Colonic mucosa (tissue), 4 donors: ENCODE measurements around the gene LCN15. TPM values are rescaled to one million over a fixed set of nuclear protein-coding genes. Genes with fewer than 3 reads are reported as not detected.

Experiments
- DNase-seq: peaks from one replicate; pipeline ENCODE4 v3.0.0-alpha.2; 2020
- H3K27ac ChIP-seq: fragments of 200-600 bp; one replicate; pipeline ENCODE4 v1.8.0; 2021
- H3K27me3 ChIP-seq: fragments of 200-600 bp; one replicate; pipeline ENCODE4 v1.8.0; 2021
- H3K36me3 ChIP-seq: fragments of 200-600 bp; one replicate; pipeline ENCODE4 v1.8.0; 2021
- H3K4me1 ChIP-seq: fragments of 200-600 bp; one replicate; pipeline ENCODE4 v1.8.0; 2021; ENCODE audit warnings: mild to moderate bottlenecking
- H3K4me3 ChIP-seq: fragments of 200-600 bp; one replicate; pipeline ENCODE4 v1.8.0; 2021
- H3K9ac ChIP-seq, 2 donors: one replicate each; pipeline ENCODE4 v1.7.0; 2013; ENCODE audit warnings: control low read depth in 2 of 2, low read depth in 2 of 2, low read length in 2 of 2
- H3K9me3 ChIP-seq: fragments of 200-600 bp; one replicate; pipeline ENCODE4 v1.8.0; 2021
- CTCF ChIP-seq: fragments of 200-600 bp; IDR thresholded peaks from one replicate; pipeline ENCODE4 v1.8.0; 2022; ENCODE audit warnings: antibody characterized with exemption, mild to moderate bottlenecking
- intact Hi-C: fragments of 100-400 bp; cut with DNase I; formaldehyde crosslinking; loops from one replicate; pipeline ENCODE4 v1.14.1; 2022
- total RNA-seq, 2 donors: library from RNA; stranded (reverse); fragmentation: NEBNext Ultra II Directional in 1 of 2; extraction: Animal tissue kit (Norgen Biotek cat#: 25700) in 1 of 2; gene quantifications; one replicate each; pipeline ENCODE4 v1.2.1, GENCODE V29; 2021
- donor health status: healthy.
- donor health status: DM: no; HTN: no; CAD: no.
- donor health status: DM: no; HTN: no; CAD: no.

LCN15 gene
- total RNA-seq, 2 donors from 2014 or later: 3.4 TPM; not detected in 1

GRCh38 chr9:136724772-136725171 is 39.5 kb downstream of the LCN15 start:
- DNase-seq: no peak

GRCh38 chr9:136723989-136724388 is 40.3 kb downstream of the LCN15 start:
- H3K9me3 ChIP-seq: no peaks in the 10 kb centered on the region
- peaks cover 10% of the 10 kb centered on the region for H3K4me1 ChIP-seq
- no peak overlapping the region for H3K4me3 ChIP-seq
- TF ChIP-seq CTCF: no peak
- DNase-seq: no peak
- H3K27ac ChIP-seq: no peak overlapping the region
- H3K27me3 ChIP-seq: no peaks in the 10 kb centered on the region
- intact Hi-C loops: no loop called here
- peaks cover 6% of the 10 kb centered on the region for H3K36me3 ChIP-seq
- peak overlapping the region in 1 of 2 donors; percentile 12 for H3K9ac ChIP-seq

More at GRCh38 chr9:136724772-136725171, 39.5 kb downstream of the LCN15 start:
- Histone ChIP-seq H3K4me3 (no peak overlapping the region), H3K9ac (no peak overlapping the region), H3K9me3 (no peaks in the 10 kb centered on the region), H3K27ac (no peak overlapping the region), H3K27me3 (no peaks in the 10 kb centered on the region), H3K36me3 (peaks cover 6% of the 10 kb centered on the region), H3K4me1 (peaks cover 10% of the 10 kb centered on the region)
- intact Hi-C loops: no loop called here
- TF ChIP-seq CTCF: no peak

DNA sequence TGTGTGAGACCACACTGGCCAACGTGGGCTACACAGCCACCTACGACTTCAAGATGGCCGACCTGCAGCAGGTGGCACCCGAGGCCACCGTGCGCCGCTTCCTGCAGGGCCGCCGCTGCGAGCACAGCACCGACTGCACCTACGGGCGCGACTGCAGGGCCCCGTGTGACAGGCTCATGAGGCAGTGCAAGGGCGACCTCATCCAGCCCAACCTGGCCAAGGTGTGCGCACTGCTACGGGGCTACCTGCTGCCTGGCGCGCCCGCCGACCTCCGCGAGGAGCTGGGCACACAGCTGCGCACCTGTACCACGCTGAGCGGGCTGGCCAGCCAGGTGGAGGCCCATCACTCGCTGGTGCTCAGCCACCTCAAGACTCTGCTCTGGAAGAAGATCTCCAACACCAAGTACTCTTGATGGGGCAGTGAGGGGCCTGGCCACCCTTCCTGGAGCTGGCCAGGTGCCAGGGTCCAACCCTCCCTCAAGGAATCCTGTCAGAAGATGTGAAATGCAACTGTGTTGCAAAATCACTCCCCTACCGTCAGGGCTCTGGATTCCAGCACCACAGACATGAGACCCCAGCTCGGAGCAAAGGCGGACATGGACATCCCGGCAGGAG is 40.8 kb downstream of the LCN15 start:
- intact Hi-C loops: no loop called here
- DNase-seq: no peak
- H3K4me3 ChIP-seq: no peak overlapping the region
- TF ChIP-seq CTCF: no peak
- H3K4me1 ChIP-seq: peaks cover 10% of the 10 kb centered on the region
- H3K27me3 ChIP-seq: no peaks in the 10 kb centered on the region
- no peak overlapping the region for H3K27ac ChIP-seq
- peaks cover 6% of the 10 kb centered on the region for H3K36me3 ChIP-seq
- peak overlapping the region in 1 of 2 donors; percentile 12 for H3K9ac ChIP-seq
- no peaks in the 10 kb centered on the region for H3K9me3 ChIP-seq

- peaks cover 10% of the 10 kb centered on the region for H3K4me1 ChIP-seq
- intact Hi-C loops: no loop called here
- H3K9me3 ChIP-seq: no peaks in the 10 kb centered on the region
- H3K4me3 ChIP-seq: no peak overlapping the region
- no peak for TF ChIP-seq CTCF
- no peak overlapping the region for H3K27ac ChIP-seq
- DNase-seq: no peak
- no peak overlapping the region for H3K9ac ChIP-seq
- no peaks in the 10 kb centered on the region for H3K27me3 ChIP-seq
- peaks cover 6% of the 10 kb centered on the region for H3K36me3 ChIP-seq
These were observed 41.4 kb downstream of the LCN15 start for GRCh38 chr9:136722969-136723356.

- no peak overlapping the region for H3K27ac ChIP-seq
These were observed 42.0 kb downstream of the LCN15 start for GRCh38 chr9:136722093-136722968.

More at GRCh38 chr9:136722093-136722968, 42.0 kb downstream of the LCN15 start:
- H3K36me3 ChIP-seq: peaks cover 6% of the 10 kb centered on the region
- no peak for TF ChIP-seq CTCF
- DNase-seq: no peak
- intact Hi-C loops: no loop called here
- H3K9me3 ChIP-seq: no peaks in the 10 kb centered on the region
- H3K4me3 ChIP-seq: no peak overlapping the region
- H3K9ac ChIP-seq: no peak overlapping the region
- peaks cover 10% of the 10 kb centered on the region for H3K4me1 ChIP-seq
- no peaks in the 10 kb centered on the region for H3K27me3 ChIP-seq
